ENCODE data around the gene CCDC192. TPM values are rescaled to one million over a fixed set of nuclear protein-coding genes. Genes with fewer than 3 reads are reported as not detected.
"Not testable (repeated sequence)": the region's sequence is repeated elsewhere in the genome, so short reads cannot be mapped to it uniquely, and the experiment has no call there.

Gene CCDC192
- total RNA-seq, 5 donors from 2014 or later (not counting 1 experiment from before 2014, with no cell fraction given): 0.58 TPM; not detected in 4

- WGBS (ENCODE audit: insufficient coverage): 90% methylated on average over 9 of the region's 14 CpGs
- H3K9me3 ChIP-seq; H3K27ac ChIP-seq (ENCODE audit: low read length); H3K36me3 ChIP-seq (ENCODE audit: control insufficient read depth in 2 of 2, extremely low read depth in 1 of 2, insufficient read depth in 1 of 2, low read length in 1 of 2); H3K27ac Mint-ChIP-seq; H3K4me1 Mint-ChIP-seq; H3K27me3 ChIP-seq (replicated peaks in 1 of 2; ENCODE audit: control insufficient read depth in 2 of 2, extremely low read depth in 1 of 2, insufficient read depth in 2 of 2, low read length in 1 of 2); H3K9me3 Mint-ChIP-seq; H3K4me1 ChIP-seq (ENCODE audit: control insufficient read depth in 1 of 2, extremely low read depth in 1 of 2, insufficient read depth in 2 of 2, low read length in 2 of 2); CTCF ChIA-PET; POLR2A ChIA-PET; H3K36me3 Mint-ChIP-seq; H3K4me3 ChIP-seq (ENCODE audit: control insufficient read depth in 1 of 2, extremely low read depth in 1 of 2, low read length in 1 of 2); H3K4me3 Mint-ChIP-seq; ATAC-seq (replicated peaks in 1 of 4): not testable (repeated sequence)
- peak in 4 of 35 experiments; percentile 2 to 38 (median 25) for DNase-seq
- peaks cover 7 to 11% of the 10 kb centered on the region in 2 donors for H3K27me3 Mint-ChIP-seq
Observed at GRCh38 chr5:127739348-127739747, 36.2 kb downstream of the CCDC192 start.

GRCh38 chr5:127739807-127740384, 36.7 kb downstream of the CCDC192 start:
- ATAC-seq (replicated peaks in 1 of 4): no peak
- ChIA-PET CTCF (no interaction called here), POLR2A (no interaction called here)
- Mint-ChIP-seq H3K36me3 (no peaks in the 10 kb centered on the region), H3K4me1 (no peaks in the 10 kb centered on the region), H3K27ac (no peak overlapping the region), H3K4me3 (no peak overlapping the region), H3K27me3 (peaks cover 7 to 13% of the 10 kb centered on the region in 2 donors), H3K9me3 (no peaks in the 10 kb centered on the region)
- WGBS (ENCODE audit: insufficient coverage): no CpG with 5 or more reads among the region's 10 CpGs
- DNase-seq: no peak
- no peaks in the 10 kb centered on the region for H3K27me3 ChIP-seq (replicated peaks in 1 of 2; ENCODE audit: control insufficient read depth in 2 of 2, extremely low read depth in 1 of 2, insufficient read depth in 2 of 2, low read length in 1 of 2)
- H3K4me3 ChIP-seq (ENCODE audit: control insufficient read depth in 1 of 2, extremely low read depth in 1 of 2, low read length in 1 of 2): no peak overlapping the region
- H3K4me1 ChIP-seq (ENCODE audit: control insufficient read depth in 1 of 2, extremely low read depth in 1 of 2, insufficient read depth in 2 of 2, low read length in 2 of 2): no peaks in the 10 kb centered on the region
- no peaks in the 10 kb centered on the region for H3K36me3 ChIP-seq (ENCODE audit: control insufficient read depth in 2 of 2, extremely low read depth in 1 of 2, insufficient read depth in 1 of 2, low read length in 1 of 2)
- H3K27ac ChIP-seq (ENCODE audit: low read length): no peak overlapping the region
- H3K9me3 ChIP-seq: no peaks in the 10 kb centered on the region

DNA sequence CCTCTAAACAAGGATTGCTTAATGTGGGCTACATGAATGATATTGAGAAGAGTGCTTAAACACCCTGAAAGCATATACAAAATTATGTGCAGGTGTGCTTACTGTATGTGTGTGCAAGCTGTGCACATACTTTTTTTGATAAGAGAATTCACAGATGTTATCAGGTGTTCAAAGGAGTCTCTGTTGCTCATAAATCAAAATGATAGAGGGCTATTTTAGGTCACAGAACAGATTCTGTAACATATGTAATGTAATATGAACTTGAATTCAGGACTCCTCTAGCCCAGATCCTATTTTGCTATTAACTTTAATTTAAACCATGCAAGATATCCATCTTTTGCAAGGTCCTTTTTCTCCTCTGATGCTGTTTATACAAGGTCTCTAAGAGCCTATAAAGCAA, 38.2 kb downstream of the CCDC192 start:
- CTCF ChIA-PET: no interaction called here
- no peak overlapping the region for H3K4me3 Mint-ChIP-seq

GRCh38 chr5:127744241-127744640, 41.0 kb downstream of the CCDC192 start:
- Histone ChIP-seq H3K4me1 (ENCODE audit: control insufficient read depth in 1 of 2, extremely low read depth in 1 of 2, insufficient read depth in 2 of 2, low read length in 2 of 2) (no peaks in the 10 kb centered on the region), H3K9me3 (no peaks in the 10 kb centered on the region), H3K4me3 (ENCODE audit: control insufficient read depth in 1 of 2, extremely low read depth in 1 of 2, low read length in 1 of 2) (no peak overlapping the region), H3K36me3 (ENCODE audit: control insufficient read depth in 2 of 2, extremely low read depth in 1 of 2, insufficient read depth in 1 of 2, low read length in 1 of 2) (no peaks in the 10 kb centered on the region), H3K27ac (ENCODE audit: low read length) (no peak overlapping the region), H3K27me3 (replicated peaks in 1 of 2; ENCODE audit: control insufficient read depth in 2 of 2, extremely low read depth in 1 of 2, insufficient read depth in 2 of 2, low read length in 1 of 2) (no peaks in the 10 kb centered on the region)
- ATAC-seq (replicated peaks in 1 of 4): no peak
- no peaks in the 10 kb centered on the region for H3K4me1 Mint-ChIP-seq
- DNase-seq: no peak
- CTCF ChIA-PET: no interaction called here
- H3K27me3 Mint-ChIP-seq: peaks cover 7 to 13% of the 10 kb centered on the region in 2 donors
- H3K27ac Mint-ChIP-seq: no peak overlapping the region
- POLR2A ChIA-PET: interaction anchor here in 1 of 2 donors (0.7 kb wide), 1 partner anchor 42 kb away, joined by 5 read pairs; no protein-coding TSS in a partner anchor
- H3K36me3 Mint-ChIP-seq: no peaks in the 10 kb centered on the region
- no peak overlapping the region for H3K4me3 Mint-ChIP-seq
- no peaks in the 10 kb centered on the region for H3K9me3 Mint-ChIP-seq

More for the DNA sequence above, 38.2 kb downstream of the CCDC192 start:
- Histone ChIP-seq H3K9me3 (no peaks in the 10 kb centered on the region), H3K27me3 (replicated peaks in 1 of 2; ENCODE audit: control insufficient read depth in 2 of 2, extremely low read depth in 1 of 2, insufficient read depth in 2 of 2, low read length in 1 of 2) (no peaks in the 10 kb centered on the region), H3K4me1 (ENCODE audit: control insufficient read depth in 1 of 2, extremely low read depth in 1 of 2, insufficient read depth in 2 of 2, low read length in 2 of 2) (no peaks in the 10 kb centered on the region), H3K27ac (ENCODE audit: low read length) (no peak overlapping the region), H3K36me3 (ENCODE audit: control insufficient read depth in 2 of 2, extremely low read depth in 1 of 2, insufficient read depth in 1 of 2, low read length in 1 of 2) (no peaks in the 10 kb centered on the region), H3K4me3 (ENCODE audit: control insufficient read depth in 1 of 2, extremely low read depth in 1 of 2, low read length in 1 of 2) (no peak overlapping the region)
- H3K27me3 Mint-ChIP-seq: peaks cover 7 to 13% of the 10 kb centered on the region in 2 donors
- H3K4me1 Mint-ChIP-seq: no peaks in the 10 kb centered on the region
- H3K9me3 Mint-ChIP-seq: no peaks in the 10 kb centered on the region
- no peak for DNase-seq
- ATAC-seq (replicated peaks in 1 of 4): no peak
- H3K27ac Mint-ChIP-seq: no peak overlapping the region
- POLR2A ChIA-PET: no interaction called here
- H3K36me3 Mint-ChIP-seq: no peaks in the 10 kb centered on the region

DNA sequence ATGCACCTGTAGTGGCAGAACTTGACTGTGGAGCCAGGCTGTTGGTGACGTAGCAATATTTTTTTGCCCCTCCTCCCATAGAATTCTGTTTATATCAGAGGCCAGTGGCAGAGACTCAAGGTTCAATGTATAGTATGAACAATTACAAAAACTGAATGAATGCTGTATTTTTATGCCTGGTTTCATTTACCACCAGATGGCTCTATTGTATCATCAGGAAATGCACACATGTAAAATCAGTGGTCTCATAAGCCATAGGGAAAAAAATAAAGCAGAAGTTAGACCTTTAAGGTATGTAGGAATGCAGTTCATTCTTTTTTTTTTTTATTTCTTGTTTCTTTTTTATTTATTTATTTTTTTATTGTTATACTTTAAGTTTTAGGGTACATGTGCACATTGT, 43.6 kb downstream of the CCDC192 start:
- no CpG with 5 or more reads among the region's 1 CpG for WGBS (ENCODE audit: insufficient coverage)
- ATAC-seq (replicated peaks in 1 of 4): no peak
- H3K4me3 ChIP-seq (ENCODE audit: control insufficient read depth in 1 of 2, extremely low read depth in 1 of 2, low read length in 1 of 2): no peak overlapping the region
- CTCF ChIA-PET: no interaction called here
- Mint-ChIP-seq H3K36me3 (no peaks in the 10 kb centered on the region), H3K4me3 (no peak overlapping the region), H3K27ac (no peak overlapping the region), H3K4me1 (no peaks in the 10 kb centered on the region), H3K27me3 (peaks cover 7% of the 10 kb centered on the region in 2 donors), H3K9me3 (no peaks in the 10 kb centered on the region)
- DNase-seq: peak in 1 of 35 experiments; percentile 31
- H3K9me3 ChIP-seq: no peaks in the 10 kb centered on the region
- H3K27me3 ChIP-seq (replicated peaks in 1 of 2; ENCODE audit: control insufficient read depth in 2 of 2, extremely low read depth in 1 of 2, insufficient read depth in 2 of 2, low read length in 1 of 2): no peaks in the 10 kb centered on the region
- no peaks in the 10 kb centered on the region for H3K4me1 ChIP-seq (ENCODE audit: control insufficient read depth in 1 of 2, extremely low read depth in 1 of 2, insufficient read depth in 2 of 2, low read length in 2 of 2)
- POLR2A ChIA-PET: no interaction called here
- no peak overlapping the region for H3K27ac ChIP-seq (ENCODE audit: low read length)
- H3K36me3 ChIP-seq (ENCODE audit: control insufficient read depth in 2 of 2, extremely low read depth in 1 of 2, insufficient read depth in 1 of 2, low read length in 1 of 2): no peaks in the 10 kb centered on the region

GRCh38 chr5:127752503-127753265, 49.5 kb downstream of the CCDC192 start:
- H3K36me3 ChIP-seq (ENCODE audit: control insufficient read depth in 2 of 2, extremely low read depth in 1 of 2, insufficient read depth in 1 of 2, low read length in 1 of 2); H3K27ac ChIP-seq (ENCODE audit: low read length); H3K27me3 ChIP-seq (replicated peaks in 1 of 2; ENCODE audit: control insufficient read depth in 2 of 2, extremely low read depth in 1 of 2, insufficient read depth in 2 of 2, low read length in 1 of 2); POLR2A ChIA-PET; H3K36me3 Mint-ChIP-seq; H3K4me3 ChIP-seq (ENCODE audit: control insufficient read depth in 1 of 2, extremely low read depth in 1 of 2, low read length in 1 of 2); CTCF ChIA-PET; DNase-seq; H3K4me1 ChIP-seq (ENCODE audit: control insufficient read depth in 1 of 2, extremely low read depth in 1 of 2, insufficient read depth in 2 of 2, low read length in 2 of 2); H3K9me3 ChIP-seq; H3K4me1 Mint-ChIP-seq; H3K27me3 Mint-ChIP-seq; H3K9me3 Mint-ChIP-seq; ATAC-seq (replicated peaks in 1 of 4): not testable (repeated sequence)
- WGBS (ENCODE audit: insufficient coverage): 70% methylated on average over 17 of the region's 32 CpGs
- peak overlapping the region in 2 of 3 donors; percentile 20 to 34 for H3K4me3 Mint-ChIP-seq
- peak overlapping the region; percentile 23 to 71 for H3K27ac Mint-ChIP-seq

Data from T-cell (primary cell).